GM18951 (cell line): ENCODE results near the gene ORC3.
"Not testable (repeated sequence)": the region's sequence is repeated elsewhere in the genome, so short reads cannot be mapped to it uniquely, and the experiment has no call there.

Experiments used
- POLR2A ChIP-seq: IDR thresholded peaks from 4 replicates; pipeline ENCODE4 v1.6.1; 2011; ENCODE audit warnings: mild to moderate bottlenecking; ENCODE audit not compliant: insufficient read length, insufficient read depth; ENCODE audit errors: extremely low read depth
- in situ Hi-C: fragments of 300-500 bp; cut with MboI; formaldehyde crosslinking; loops from one replicate; pipeline ENCODE4 v1.12.0; 2022; ENCODE audit warnings: low sequenced_read_pairs, mixed read lengths, inconsistent platforms; ENCODE audit not compliant: unreplicated experiment

ORC3 gene

GRCh38 chr6:87674290-87674689 lies 84.4 kb downstream of the ORC3 start:
- in situ Hi-C loops: no loop called here
- no peak for TF ChIP-seq POLR2A

- in situ Hi-C loops: no loop called here
- no peak for TF ChIP-seq POLR2A
These were observed 85.2 kb downstream of the ORC3 start for GRCh38 chr6:87675004-87675681.

DNA sequence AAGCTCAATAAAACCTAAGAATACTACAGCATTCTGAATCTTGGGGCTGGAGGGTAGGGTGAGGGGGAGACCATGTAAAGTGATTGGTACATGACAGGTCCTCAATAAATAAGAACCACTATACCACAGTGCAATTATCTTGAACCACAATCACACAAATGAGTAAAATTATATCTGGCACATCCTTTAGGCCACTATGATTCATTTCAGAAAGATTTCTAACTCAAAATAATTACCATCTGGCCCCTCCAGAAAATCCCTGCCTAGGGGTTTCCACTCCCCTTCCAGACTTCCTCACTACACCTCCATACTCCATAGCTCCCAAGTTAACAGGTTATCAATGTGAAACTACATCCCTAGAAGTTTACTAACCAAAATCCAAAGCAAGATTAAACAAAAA lies 92.4 kb downstream of the ORC3 start:
- TF ChIP-seq POLR2A: no peak
- in situ Hi-C loops: no loop called here

DNA sequence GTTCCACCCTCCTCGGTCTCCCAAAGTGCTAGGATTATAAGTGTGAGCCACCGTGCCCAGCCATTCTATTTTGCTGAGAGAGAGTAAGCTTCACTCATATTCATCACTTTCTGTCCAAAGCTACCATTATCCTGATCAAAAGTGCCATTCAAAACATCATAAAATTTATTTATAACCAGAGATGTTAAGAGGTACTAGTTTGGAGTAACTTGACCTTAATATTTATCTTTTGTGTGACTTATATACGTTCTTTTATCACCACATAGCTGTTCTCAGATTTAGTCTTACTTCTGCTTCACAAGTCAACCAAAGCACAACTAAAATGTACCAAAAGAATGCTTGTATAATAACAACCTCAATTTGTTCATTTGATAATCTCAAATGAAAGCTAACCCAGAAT lies 94.0 kb downstream of the ORC3 start:
- TF ChIP-seq POLR2A: no peak
- in situ Hi-C loops: no loop called here

DNA sequence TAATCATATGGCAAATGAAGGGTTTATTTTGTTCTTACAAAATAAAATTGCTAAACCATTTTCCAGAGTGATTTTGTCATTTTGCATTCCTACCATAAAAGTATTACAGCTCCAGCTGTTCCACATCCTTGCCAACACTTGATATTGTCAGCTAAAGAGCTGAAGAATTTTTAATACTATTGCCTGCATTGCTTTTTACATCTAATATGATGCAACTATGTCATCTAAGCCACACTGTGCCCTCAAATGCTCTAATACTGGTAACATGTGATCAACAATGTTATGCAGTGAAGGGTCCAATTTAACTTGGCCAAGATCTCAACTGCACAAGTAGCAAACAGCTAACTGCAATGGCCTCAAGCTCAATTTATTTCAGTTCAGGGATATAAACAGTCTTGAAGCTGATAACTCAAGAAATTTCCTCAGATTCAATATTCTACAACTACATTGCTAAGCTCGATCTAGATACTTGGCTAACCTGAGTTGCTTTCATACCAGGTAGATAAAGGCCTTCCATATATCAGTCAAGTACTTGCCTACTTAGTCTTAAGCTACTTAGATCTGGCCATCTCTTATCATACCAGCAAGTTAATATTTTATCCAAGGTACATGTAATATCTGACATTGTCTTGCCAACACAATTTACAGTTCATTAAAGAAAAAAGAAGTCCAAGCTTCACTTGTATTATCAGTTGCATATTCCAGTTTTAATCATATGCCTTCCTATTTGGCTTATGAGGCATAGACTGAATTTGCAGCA lies 95.1 kb downstream of the ORC3 start:
- in situ Hi-C loops: no loop called here
- TF ChIP-seq POLR2A: no peak

DNA sequence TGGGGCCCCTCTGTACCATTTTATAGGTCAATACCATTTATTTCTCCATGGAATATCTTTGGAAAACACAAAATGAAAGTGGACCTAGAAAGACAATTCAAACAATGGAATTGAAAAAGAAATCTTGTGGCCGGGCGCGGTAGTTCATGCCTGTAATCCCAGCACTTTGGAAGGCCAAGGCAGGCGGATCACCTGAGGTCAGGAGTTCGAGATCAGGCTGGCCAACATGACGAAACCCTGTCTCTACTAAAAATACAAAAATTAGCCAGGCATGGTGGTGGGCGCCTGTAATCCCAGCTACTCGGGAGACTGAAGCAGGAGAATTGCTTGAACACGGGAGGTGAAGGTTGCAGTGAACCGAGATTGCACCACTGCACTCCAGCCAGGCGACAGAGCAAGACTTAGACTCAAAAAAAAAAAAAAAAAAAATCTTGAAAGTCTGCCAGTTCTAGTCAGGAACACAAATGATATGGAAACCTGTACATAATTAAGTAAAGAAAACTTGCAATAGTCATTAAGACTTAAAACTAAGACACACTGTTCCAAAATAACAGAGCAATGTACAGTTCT lies 96.8 kb downstream of the ORC3 start:
- in situ Hi-C loops: not testable (repeated sequence)

GRCh38 chr6:87687296-87687695 lies 97.4 kb downstream of the ORC3 start:
- TF ChIP-seq POLR2A: no peak
- in situ Hi-C loops: no loop called here

- in situ Hi-C loops: not testable (repeated sequence)
These were observed 98.0 kb downstream of the ORC3 start for GRCh38 chr6:87687893-87688292.

- no peak for TF ChIP-seq POLR2A
- in situ Hi-C loops: no loop called here
These were observed 100.5 kb downstream of the ORC3 start for GRCh38 chr6:87690441-87690840.

DNA sequence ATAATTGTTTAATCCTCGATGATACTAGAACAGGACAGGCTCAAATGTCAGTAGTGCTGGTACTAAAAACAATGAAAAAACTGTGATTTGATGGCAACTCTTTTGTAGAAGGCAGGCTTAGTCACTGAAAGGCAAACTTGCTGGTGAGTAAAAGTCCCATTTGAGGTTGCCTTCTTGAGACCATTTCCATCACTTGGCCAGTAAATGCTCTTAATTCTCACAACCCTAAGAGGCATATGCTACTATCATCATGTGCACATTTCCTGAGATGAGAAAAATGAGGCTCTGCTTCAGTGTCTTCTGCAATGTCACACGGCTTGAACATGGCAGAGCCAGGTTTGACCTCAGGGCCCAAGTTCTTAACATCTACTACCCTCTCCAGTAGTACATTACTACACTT lies 102.2 kb downstream of the ORC3 start:
- in situ Hi-C loops: no loop called here
- TF ChIP-seq POLR2A: no peak

DNA sequence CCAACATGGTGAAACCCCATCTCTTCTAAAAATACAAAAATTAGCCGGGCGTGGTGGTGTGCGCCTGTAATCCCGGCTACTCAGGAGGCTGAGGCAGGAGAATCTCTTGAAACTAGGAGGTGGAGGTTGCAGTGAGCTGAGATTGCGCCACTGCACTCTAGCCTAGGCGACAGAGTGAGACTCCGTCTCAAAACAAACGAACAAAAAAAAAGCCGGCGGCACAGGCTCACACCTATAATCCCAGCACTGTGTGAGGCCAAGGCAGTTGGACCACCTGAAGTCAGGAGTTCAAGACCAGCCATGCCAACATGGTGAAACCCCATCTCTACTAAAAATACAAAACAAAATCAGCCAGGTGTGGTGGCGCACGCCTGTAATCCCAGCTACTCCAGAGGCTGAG lies 106.9 kb downstream of the ORC3 start:
- in situ Hi-C loops: not testable (repeated sequence)

GRCh38 chr6:87697581-87698546 lies 107.9 kb downstream of the ORC3 start:
- no peak for TF ChIP-seq POLR2A
- in situ Hi-C loops: no loop called here

GRCh38 chr6:87698547-87699006 lies 108.6 kb downstream of the ORC3 start:
- in situ Hi-C loops: no loop called here
- TF ChIP-seq POLR2A: no peak
